ENCODE data around the gene PLBD2. TPM values are rescaled to one million over a fixed set of nuclear protein-coding genes. Genes with fewer than 3 reads are reported as not detected.

Gene PLBD2
- total and polyA plus RNA-seq, 10 of the 15 experiments (the other 5 are each of a cell fraction or from before 2014, with no cell fraction given) = 1.4 to 16.6 (median 5.9) TPM

- ChIA-PET POLR2A (interaction anchor here (1.2 to 2.1 kb wide), 4 partner anchors 9 to 122 kb away, joined by 3 to 6 read pairs (median 4); partner anchors contain the start of genes SDSL and SLC8B1), SMC1A (ENCODE audit: uncharacterized antibody, unreplicated experiment) (interaction anchor here (1.0 to 1.9 kb wide), 5 partner anchors 9 to 101 kb away, joined by 3 to 8 read pairs (median 3); partner anchors contain the start of gene SLC8B1), CTCF (interaction anchor here (0.7 to 2.1 kb wide), 9 partner anchors 14 to 131 kb away, joined by 3 to 13 read pairs (median 4); partner anchors contain the start of gene PLBD2), RAD21 (ENCODE audit: unreplicated experiment) (interaction anchor here (0.7 to 1.6 kb wide), 8 partner anchors 9 to 129 kb away, joined by 3 to 6 read pairs (median 4); partner anchors contain the start of genes SDSL and SLC8B1)
- TF ChIP-seq RELA (IDR thresholded peaks at IDR 0.05; ENCODE audit: borderline replicate concordance, partially characterized antibody) = no peak
- no peak for TF ChIP-seq BCL11A (IDR thresholded peaks at IDR 0.05; ENCODE audit: low read depth, low read length)
- no peak for TF ChIP-seq ASH2L (IDR thresholded peaks at IDR 0.05; ENCODE audit: borderline replicate concordance, low read depth)
- TF ChIP-seq, protein P1, sequence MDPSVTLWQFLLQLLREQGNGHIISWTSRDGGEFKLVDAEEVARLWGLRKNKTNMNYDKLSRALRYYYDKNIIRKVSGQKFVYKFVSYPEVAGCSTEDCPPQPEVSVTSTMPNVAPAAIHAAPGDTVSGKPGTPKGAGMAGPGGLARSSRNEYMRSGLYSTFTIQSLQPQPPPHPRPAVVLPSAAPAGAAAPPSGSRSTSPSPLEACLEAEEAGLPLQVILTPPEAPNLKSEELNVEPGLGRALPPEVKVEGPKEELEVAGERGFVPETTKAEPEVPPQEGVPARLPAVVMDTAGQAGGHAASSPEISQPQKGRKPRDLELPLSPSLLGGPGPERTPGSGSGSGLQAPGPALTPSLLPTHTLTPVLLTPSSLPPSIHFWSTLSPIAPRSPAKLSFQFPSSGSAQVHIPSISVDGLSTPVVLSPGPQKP (IDR thresholded peaks at IDR 0.05; ENCODE audit: low read depth, low read length) = no peak
- no peak for TF ChIP-seq HDGF (IDR thresholded peaks at IDR 0.05)
- Histone ChIP-seq H3K4me2 (ENCODE audit: control insufficient read depth, insufficient read depth) (no peak overlapping the region), H3K36me3 (ENCODE audit: control insufficient read depth in 2 of 2, insufficient read depth in 2 of 2, low read length in 1 of 2) (no peaks in the 10 kb centered on the region; a peak in 3 of 4 replicates), H3K9ac (ENCODE audit: control insufficient read depth, insufficient read depth, low read length) (no peak overlapping the region), H4K20me1 (ENCODE audit: control insufficient read depth, insufficient read depth) (no peaks in the 10 kb centered on the region), H2AFZ (ENCODE audit: control insufficient read depth, low read depth, low read length) (no peak overlapping the region), H3K79me2 (ENCODE audit: control insufficient read depth, insufficient read depth, low read length) (no peaks in the 10 kb centered on the region), H3K27me3 (replicated peaks in 1 of 2; ENCODE audit: control insufficient read depth in 2 of 2, insufficient read depth in 2 of 2, low read length in 1 of 2) (no peaks in the 10 kb centered on the region), H3K4me1 (ENCODE audit: control insufficient read depth, insufficient read depth, low read length) (peaks cover 16% of the 10 kb centered on the region), H3K27ac (ENCODE audit: control insufficient read depth, insufficient read depth) (no peak overlapping the region), H3K4me3 (no peak overlapping the region), H3K9me3 (replicated peaks; ENCODE audit: control insufficient read depth, insufficient read depth, low read length) (no peaks in the 10 kb centered on the region; the same call in 2 of the 3 replicates)
- in situ Hi-C loops (cut with MboI) = no loop called here
- no TSS peak for BruUV-seq (replicated peaks)
- WGBS (ENCODE audit: insufficient coverage, insufficient replicate concordance, low lambda C conversion rate, missing lambda C conversion rate) = 83% methylated on average over 3 of the region's 3 CpGs
- FAIRE-seq = no peak
- no peak for DNase-seq (ENCODE audit: low read depth, low spot score)
- intact Hi-C loops (cut with micrococcal nuclease; ENCODE audit: unreplicated experiment) = no loop called here
- ATAC-seq = no peak
Measured at GRCh38 chr12:113325916-113326315, 32.5 kb upstream of the PLBD2 start.

All from GM12878 (cell line).